ACHN (cell line): ENCODE results near the gene IL21R.
"Not testable (repeated sequence)": the region's sequence is repeated elsewhere in the genome, so short reads cannot be mapped to it uniquely, and the experiment has no call there.

ENCODE experiments used
- DNase-seq: peaks from one replicate; pipeline ENCODE4 v3.0.0-alpha.2; 2015
- in situ Hi-C: cut with HindIII; loops from 2 replicates; pipeline ENCODE4 v1.10.0; 2017; ENCODE audit warnings: low sequenced_read_pairs, low pct_ligation_motif_present, low pct_unique_long_range_greater_than_20kb

IL21R gene

DNA sequence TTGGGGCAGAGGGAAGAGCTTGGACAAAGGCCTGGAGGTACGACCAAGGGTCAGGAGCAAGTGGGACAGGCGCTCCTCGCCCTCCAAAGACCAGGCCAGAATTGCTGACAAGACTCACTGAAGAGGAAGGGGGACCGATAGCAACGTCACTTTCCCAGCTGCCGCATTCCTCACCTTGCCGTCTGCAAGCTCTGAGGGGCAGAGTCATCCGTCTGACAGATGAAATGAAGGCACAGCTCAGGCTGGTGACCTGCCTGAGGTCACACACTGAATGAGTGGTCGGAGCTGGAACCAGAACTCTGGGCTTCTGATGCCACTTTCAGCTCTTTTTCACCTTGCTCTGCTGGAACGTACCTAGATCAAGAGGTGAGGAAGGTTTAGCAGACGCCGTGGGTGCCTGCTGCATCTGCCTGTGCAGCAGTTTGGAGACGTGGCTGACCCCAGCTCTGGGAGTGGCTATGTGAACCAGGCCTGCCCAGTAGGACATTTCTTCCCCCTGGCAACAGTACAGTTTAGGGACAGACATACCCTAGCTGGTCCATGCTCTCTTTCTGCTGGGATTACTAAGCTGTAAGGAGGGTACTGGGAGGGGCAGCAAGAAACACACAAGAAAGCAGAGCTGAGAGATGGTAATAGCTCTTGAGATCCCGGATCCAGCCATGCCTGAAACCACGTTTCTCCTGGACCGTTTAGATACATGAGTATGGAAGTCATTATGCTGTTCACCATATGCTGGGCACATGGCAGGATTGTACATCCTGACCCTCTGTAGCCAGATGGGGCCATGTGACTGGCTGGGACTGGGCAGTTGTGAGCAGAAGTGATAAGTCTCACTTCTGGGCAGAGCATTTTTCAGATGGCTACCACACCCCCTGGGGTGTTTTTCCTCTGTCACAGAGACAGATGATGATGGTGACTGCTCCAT lies 50.9 kb downstream of the IL21R start:
- no peak for DNase-seq
- in situ Hi-C loops: no loop called here

DNA sequence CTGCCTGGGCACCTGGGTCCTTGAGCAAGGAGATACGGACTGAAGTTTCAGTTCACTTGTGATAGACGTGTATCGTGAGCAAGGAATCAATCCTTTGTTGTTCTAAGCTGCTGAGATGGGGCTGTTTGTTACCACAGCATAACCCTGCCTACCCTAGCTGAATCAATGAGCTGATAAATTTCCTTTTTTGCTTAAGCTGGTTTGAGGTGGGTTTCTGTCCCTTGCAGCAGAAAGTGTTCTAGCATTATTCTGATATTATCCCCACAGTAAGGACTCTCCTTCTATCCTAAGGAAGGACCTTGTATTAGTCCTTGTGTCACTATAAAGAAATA lies 51.5 kb downstream of the IL21R start:
- no peak for DNase-seq
- in situ Hi-C loops: no loop called here

- in situ Hi-C loops: no loop called here
- DNase-seq: no peak
Measured at GRCh38 chr16:27455700-27456099, 53.7 kb downstream of the IL21R start.

DNA sequence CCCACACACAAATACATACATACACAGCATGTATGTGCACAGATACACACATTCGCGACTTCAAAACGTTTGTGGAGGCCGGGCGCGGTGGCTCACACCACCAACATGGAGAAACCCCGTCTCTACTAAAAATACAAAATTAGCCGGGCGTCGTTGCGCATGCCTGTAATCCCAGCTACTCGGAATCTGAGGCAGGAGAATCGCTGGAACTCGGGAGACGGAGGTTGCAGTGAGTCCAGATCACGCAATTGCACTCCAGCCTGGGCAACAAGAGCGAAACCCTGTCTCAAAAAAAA lies 55.6 kb downstream of the IL21R start:
- DNase-seq, in situ Hi-C loops: not testable (repeated sequence)

DNA sequence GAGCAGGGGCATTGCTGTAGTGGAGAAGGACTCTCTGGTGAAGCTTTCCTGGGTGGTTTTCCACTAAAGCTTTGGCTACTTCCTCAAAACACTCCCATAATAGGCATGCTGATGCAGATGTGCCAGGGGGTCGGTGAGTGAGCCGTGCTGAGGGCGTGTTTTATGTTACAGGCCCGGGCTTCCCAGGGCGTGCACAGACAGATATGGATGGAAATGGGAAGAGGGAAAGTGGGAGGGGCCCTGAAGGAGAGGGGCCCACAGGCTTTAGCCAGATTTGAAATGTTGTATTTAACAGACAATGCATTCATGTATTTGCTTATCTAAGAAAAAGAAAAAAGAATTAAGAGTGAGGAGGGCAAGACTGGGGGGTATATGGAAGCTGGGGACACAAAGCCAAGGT lies 56.3 kb downstream of the IL21R start:
- in situ Hi-C loops: no loop called here
- no peak for DNase-seq

DNA sequence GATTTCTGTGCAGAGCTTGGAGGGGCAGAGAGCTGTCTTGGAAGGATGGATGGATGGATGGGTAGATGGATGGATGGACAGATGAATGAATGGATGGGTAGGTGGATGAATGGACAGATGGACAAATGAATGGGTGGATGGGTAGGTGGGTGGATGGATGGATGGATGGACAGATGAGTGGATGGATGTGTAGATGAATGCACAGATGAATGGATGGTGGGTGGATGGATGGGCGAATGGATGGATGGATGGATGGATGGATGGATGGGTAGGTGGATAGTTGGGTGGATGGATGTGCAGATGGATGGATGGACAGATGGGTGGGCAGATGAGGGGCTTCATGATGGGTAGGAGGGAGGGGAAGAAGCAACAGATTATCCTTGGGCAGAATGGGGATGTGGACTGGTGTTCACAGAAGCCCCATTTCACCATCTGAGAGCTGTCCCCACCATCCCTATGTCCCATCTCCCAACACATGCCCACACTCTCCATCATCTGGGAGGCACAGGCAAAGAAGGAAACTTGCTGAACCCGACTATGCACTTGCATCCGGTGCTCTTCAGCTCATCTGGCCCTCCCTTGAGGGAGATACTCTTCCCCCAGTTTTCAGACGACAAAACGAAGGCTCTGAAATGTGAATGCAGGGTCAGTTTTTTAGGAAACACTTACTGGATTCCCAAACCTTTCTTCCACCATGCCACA lies 57.2 kb downstream of the IL21R start:
- in situ Hi-C loops: no loop called here

DNA sequence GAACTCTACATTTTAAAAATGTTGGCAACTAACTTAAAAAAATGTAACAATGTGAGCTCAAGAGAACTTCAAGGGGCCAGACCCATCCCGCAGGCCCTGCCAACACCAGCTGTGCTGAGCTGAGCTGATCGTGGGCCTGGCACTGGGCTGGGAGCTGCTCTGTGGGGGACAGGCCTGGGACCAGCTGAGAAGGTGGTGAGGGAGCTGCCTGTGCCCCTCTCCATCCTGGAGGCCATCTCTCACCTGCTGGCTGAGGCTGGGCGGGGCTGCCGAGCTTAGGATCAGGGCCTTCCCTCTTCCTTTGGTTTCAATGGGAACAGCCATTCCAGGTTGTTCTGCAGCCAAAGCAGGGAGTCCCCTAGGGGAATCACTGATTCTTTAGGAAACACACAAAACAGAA lies 58.2 kb downstream of the IL21R start:
- no peak for DNase-seq
- in situ Hi-C loops: no loop called here

More for the DNA sequence above, 57.2 kb downstream of the IL21R start:
- no peak for DNase-seq

DNA sequence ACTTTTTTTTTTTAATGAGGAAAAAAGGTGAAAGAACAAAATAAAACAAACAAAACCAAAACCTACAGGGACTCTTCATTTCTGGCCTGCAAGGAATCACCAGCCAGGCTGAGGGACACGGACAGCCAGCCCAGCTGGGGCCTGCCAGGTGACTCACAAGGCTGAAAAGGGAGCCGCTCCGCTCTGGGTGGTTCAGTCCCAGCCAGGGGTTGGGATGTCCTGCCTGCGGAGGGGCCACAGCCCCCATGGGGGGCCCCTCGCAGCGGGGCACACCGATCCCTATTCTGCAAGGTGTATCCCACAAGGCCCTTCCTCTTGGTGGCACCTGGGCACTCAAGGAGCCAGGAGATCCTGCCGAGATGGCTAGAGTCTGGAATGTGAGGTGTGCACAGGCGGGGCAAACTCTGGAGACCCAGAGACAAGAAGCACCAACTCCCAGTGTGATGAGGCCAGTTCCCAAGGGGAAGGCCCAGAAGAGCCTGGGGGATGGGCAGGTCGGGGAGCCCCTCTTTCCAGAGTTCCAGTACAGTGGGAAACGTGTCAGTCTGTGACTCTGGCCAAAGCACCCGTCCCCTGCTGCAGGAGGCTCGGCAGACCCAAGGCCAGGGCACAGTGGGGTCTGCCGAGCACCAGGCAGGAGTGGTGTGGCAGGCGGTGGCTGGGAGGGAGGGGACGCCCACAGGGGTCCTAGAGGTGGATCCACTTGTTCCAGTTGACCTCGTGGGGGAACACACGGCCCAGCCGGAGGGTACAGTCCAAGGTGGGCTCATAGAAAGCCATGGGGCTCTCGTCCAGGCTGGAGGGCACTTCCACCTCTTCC lies 58.9 kb downstream of the IL21R start:
- DNase-seq: no peak
- in situ Hi-C loops: no loop called here

GRCh38 chr16:27461483-27462171 lies 59.7 kb downstream of the IL21R start:
- in situ Hi-C loops: no loop called here
- peak; percentile 44 for DNase-seq

DNA sequence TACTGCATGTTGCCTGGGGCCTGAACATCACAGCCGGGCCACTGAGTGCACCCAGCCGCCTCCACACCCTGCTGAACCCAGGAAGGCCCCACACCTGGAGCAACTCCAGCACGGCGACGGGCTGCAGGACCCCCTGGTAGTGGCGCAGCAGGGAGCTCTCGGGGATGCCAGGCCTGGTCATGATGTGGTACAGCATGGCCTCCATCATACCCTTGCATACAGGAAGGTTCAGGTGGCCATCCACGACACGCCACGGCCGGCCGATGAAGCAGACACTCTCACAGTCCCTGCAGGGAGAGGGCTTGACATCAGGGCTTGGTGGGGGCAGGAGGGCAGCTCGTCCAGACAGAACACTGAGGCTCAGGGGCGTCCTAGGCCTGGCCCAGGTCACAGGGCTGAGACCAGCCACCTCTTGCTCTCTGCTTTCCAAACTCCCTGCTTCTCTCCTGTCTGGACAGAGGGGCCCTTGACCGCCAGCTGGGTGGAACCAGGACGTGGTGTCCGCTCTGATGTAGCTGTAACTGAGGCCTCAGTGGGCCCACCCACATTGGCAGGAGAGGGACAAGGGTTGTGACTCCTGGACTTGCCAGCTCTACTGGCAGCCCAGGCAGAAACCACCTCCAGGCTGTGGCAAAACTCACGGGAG lies 60.3 kb downstream of the IL21R start:
- in situ Hi-C loops: no loop called here
- DNase-seq: no peak

- DNase-seq: no peak
- in situ Hi-C loops: no loop called here
Measured at GRCh38 chr16:27462846-27463682, 61.1 kb downstream of the IL21R start.

DNA sequence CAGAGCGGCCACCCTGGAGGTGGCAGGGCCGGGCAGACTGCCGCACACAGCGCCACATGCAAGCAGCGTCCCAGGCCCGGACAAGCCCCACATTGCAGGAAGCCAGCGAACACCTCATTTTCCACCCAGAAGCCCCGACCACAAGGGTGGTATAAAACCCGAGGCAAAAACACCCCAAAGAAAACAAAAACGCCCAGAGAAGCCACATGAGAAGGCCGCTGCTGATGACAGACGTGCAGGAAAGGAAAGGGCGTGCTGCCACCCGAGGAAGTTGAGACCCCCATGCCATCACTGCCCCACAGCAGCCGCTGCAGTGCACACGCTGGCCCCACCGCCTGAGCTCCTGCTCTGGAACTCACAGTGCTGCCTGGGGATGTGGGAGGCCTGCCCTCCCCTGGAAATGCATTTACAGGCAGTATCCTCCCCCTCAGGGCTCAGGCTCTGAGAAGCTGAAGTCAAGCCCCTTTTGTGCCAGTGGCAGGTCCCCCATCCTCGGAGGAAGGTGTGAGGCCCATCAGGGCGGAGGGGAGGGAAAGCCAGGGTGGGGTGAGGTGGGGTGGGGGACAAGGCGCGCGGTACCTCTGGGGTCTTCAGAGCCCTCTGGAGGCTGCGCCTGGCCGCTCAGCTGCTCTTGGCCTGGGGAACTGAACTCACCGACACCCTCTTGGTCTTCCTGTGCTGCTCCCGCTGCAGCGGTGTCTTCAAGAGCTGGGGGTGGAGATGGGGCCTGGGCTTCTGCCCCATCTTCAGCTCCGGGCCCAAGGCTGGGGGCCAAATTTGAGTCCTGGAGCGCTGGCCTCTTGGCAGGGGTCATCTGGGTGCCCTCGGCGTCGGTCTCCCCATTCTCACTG lies 62.0 kb downstream of the IL21R start:
- in situ Hi-C loops: no loop called here
- DNase-seq: no peak

- in situ Hi-C loops: no loop called here
Measured at GRCh38 chr16:27464626-27465482, 62.9 kb downstream of the IL21R start.

GRCh38 chr16:27465483-27465879 lies 63.5 kb downstream of the IL21R start:
- DNase-seq: no peak
- in situ Hi-C loops: no loop called here

More at GRCh38 chr16:27464626-27465482, 62.9 kb downstream of the IL21R start:
- no peak for DNase-seq

GRCh38 chr16:27468941-27469531 lies 67.1 kb downstream of the IL21R start:
- in situ Hi-C loops: no loop called here
- no peak for DNase-seq
